SKM-1 treated with dmso at 0.1 percent for 144 hours (cell line): Measurements from ENCODE around the gene DISC1.
"Not testable (repeated sequence)": the region's sequence is repeated elsewhere in the genome, so short reads cannot be mapped to it uniquely, and the experiment has no call there.

Experiments
- DNase-seq: peaks from one replicate; lab custom pipeline; 2025; ENCODE audit not compliant: unreplicated experiment; lab: John Stamatoyannopoulos, UW

Gene DISC1

DNA sequence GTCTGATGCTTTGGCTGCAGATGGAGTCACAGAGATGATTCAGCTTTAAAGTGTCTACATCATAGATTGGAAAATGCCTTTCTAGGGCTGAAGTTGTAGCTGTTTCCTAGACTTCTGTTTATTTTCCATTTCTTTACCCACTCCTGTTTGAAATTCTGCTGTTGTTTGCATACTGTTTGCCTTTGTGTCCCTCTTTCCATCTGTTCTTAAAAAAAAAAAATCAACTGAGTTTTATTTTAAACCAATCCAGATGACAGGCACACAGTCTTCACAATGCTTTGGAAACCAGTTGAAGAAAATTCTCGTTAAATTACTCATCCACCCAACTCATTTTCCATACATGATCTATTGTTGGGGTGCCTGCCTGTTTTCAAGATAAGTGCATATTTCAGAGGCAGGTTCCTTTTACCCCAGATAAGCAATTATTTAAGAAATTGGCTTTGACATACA lies 245.9 kb downstream of the DISC1 start:
- no peak for DNase-seq

DNA sequence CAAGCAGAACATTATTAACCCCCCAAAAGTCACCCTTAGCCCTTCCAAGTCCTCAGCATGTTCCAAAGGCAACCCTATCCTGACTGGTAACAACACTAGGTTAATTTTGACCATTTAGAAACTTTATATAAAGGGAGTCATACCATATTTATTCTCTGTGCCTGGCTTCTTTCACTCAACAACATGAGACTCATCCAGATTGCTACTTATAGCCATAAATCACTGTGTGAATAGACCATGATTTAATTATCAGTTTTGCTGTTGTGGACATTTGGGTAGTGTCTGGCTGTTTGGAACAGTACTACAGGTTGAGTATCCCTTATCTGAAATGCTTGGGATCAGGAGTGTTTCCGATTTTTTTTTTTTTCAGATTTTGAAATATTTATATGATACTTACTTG lies 252.1 kb downstream of the DISC1 start:
- no peak for DNase-seq

DNA sequence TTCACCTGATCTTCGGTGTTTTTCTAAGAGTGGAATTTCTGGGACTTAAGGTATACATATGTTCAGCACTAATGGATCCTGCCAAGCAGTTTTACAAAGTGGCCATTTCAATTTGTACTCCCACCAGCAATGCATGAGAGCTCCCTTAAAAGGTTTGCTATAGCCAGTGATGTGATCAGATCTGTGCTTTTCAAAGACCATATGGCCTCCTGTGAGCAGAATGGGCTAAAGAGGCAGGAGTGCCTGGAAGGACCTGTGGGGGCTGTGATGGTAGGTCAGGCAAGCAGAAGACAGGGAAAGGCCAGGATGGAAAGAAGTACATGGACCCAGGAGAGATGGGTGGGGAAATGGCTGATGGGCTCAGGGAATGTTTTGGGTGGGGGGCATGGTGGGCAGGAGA lies 252.7 kb downstream of the DISC1 start:
- no peak for DNase-seq

DNA sequence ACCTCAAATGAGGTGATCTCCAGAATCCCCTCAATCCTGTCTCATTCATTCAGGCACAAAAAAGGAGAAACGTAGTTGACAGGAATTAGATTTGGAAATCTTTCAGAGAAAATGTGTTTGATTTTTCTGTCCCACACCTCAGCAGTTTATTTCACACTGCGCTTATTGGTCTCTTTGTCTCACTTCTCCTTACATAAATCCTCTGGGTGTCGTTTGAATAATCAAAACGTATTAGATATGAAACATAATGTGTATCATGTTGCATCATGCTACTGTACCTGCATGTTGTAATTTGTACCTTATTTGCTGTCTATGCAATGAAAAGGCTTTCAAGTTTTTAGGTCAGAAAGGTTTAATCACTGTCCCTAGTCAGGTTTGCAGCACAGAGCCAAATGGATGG lies 255.7 kb downstream of the DISC1 start:
- DNase-seq, result no peak

DNA sequence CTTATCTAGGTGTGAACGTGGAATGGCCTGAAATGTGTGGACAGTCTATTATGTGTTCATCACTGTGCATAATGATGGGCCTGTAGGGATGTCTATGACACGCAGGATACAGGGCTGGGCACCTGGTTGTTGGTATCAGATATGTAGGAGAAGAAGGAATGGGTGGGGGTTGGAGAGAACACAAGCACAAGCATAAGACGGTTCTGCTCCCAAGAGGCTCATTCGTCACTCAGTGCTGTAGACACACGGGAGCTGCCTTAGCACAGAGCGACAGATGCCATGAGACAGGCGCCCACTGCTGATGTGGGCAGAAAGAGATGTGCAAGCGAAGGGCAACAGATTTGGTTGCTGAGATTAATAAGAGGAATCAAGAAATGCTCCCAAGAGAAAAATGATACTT lies 256.2 kb downstream of the DISC1 start:
- DNase-seq, result no peak

DNA sequence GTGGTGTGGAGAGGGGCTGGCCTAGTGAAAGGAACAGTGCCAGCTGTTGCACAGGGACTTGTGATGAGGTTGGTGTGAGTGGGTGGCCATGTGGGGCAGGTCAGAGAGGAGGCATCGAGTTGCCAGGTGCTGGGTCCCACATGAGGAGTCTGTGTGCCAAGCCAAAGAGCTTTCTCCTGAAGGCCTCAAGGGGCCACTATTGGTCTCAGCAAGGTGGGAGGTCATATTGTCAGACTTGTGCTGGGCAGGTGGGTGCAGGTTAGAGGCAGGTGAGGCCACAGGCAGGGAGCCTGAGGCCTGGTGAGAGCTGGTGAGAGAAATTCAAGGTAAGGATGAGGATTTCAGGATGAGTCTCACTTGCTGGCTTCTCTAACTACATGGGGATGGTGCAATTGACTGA lies 256.8 kb downstream of the DISC1 start:
- no peak for DNase-seq

DNA sequence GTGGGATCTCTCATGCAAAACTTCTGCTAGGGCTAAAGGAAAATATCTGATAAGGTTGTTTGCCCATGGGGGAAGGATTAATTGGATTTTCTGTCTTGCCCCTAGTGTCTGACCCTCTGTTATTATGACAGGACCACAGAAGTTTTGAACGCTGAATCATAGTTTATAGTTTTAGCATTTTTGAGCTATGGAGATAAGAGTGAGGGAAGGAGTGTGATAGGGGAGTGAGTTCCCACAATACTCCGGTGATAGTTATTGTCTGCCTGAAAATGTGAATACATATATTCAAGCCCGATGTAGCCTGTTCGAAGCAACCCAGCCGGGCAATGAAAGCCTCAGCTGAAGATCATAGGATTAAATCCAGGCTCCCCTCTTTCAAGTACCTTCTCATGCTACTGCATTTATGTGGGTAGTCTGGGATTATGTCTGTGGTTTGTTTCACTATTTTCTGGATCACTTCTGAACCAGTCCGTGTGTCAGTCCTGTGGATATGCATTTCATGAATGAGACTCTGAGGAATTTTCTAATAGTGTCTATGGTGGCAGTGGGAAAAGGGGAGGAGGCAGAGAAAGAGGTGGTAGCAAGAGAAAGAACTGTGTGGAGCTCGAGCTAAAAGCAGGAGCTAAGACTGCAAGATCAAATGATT lies 258.7 kb downstream of the DISC1 start:
- DNase-seq, result no peak

DNA sequence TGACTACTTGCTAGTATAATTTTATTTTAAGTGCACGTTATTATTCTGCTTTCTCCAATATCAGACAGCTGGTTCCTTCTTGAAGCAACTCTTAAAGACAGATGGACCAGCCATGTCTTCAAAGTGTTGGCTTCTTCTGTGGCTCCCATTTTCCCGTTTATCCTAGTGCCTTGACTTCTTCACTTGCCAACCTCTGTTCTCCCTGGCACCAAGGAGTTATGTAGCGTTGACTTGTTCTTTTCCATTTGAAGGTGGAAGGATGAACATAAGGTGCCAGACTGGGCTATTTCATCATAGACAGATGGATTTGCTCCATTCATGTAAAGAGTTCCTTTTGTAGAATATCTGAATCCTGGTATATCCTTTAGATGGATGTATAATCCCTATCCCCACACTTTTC lies 260.6 kb downstream of the DISC1 start:
- DNase-seq, result no peak

DNA sequence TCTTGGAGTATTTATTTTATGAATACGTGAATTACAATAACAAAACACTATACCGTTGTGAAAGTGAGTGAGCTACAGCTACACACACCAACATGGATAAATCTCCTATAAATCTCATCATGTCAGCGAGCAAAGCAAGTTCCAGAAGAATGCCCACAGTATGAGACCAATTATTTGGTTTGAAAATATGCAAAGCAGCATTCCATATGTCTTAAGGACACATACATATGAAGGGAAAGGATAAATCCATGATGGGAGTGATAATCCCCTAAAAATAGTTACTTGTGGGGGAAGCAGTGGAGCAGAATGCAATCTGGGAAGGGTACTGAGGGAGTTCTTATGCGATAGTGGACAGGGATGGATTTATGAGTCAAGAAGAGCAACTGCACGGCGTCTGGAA lies 261.3 kb downstream of the DISC1 start:
- DNase-seq, result no peak

DNA sequence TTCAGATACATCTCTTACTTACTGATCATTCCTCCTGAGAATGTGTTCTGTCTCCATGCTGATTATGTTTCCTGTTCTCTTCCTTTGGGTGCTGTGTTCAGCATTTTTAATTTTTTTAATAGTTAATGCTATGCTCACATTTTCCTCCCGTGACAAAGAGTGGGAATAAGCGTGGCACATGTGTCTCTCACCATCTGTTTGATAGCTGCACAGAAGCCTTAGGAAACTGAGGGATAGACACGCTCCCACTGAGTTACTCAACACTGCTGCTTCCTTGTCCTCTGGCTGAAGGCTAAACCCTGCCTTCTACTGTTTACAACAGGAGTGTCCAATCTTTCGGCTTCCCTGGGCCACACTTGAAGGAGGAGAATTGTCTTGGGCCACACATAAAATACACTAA lies 264.2 kb downstream of the DISC1 start:
- DNase-seq, result no peak

DNA sequence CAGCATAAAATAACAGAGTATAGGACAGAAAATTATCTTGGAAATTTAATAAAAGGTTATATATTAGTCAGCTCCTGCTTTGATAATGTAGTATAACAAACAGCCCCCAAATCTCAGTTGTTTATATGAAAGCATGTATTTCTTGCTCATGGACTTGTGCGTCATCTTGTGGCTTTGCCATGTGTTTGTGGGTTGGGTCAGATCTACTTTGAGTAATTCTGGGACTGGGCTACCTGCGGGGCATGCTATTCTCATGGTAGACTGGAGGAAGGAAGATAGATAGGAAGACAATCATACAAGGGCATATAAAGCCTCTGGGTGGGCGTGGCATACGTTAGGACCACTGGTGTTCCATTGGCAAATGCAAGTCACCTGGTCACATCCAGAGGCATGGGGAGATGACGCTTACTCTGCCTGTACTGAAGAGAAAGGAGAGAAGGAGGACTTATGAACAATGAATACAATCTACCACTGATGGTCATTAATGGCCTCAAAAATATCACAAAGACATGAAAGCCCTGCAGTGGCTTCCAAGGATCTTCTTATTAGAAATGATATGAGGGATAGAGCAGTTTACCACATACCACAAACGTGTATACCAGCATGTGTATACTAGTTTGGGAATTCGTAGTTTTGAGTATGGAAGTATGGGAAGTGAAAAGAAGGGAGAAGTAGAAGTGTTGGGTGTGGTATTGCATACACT lies 267.0 kb downstream of the DISC1 start:
- DNase-seq, result no peak

DNA sequence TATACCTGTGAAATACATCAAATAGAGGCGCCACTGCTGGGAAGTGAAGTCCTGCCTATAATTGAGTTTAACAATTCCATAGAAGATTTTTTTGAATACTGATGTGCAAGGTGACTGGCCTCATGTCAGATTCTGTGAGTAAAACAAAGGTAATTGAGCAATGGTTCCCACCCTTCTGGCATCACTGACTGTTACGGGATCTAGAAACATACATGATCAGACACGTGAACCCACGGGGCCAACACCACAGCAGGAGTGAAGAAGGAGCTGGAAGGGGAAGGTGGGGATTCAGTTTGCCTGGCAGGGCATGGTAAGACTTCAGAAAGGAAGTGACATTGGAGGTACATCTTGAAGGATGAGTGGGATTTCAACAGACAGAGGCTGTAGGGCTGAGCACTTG lies 270.2 kb downstream of the DISC1 start:
- no peak for DNase-seq

DNA sequence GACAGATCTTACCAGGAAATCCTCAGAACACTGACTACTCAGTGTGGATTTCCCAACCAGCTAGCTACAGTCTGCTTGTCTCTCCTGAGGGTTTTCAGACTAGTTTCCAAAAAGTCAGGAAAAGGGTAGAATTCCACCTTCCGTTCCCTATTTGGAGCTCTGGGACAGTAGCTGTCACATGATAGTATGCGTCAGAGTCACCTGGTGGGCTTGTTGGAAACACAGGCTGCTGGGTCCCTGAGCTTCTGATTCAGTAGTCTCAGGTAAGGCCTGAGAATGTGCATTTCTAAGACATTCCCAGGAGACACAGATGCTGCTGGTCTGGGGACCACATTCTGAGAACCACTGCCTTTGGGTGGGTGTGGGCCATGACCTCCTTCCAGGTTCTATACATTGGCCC lies 272.5 kb downstream of the DISC1 start:
- no peak for DNase-seq

DNA sequence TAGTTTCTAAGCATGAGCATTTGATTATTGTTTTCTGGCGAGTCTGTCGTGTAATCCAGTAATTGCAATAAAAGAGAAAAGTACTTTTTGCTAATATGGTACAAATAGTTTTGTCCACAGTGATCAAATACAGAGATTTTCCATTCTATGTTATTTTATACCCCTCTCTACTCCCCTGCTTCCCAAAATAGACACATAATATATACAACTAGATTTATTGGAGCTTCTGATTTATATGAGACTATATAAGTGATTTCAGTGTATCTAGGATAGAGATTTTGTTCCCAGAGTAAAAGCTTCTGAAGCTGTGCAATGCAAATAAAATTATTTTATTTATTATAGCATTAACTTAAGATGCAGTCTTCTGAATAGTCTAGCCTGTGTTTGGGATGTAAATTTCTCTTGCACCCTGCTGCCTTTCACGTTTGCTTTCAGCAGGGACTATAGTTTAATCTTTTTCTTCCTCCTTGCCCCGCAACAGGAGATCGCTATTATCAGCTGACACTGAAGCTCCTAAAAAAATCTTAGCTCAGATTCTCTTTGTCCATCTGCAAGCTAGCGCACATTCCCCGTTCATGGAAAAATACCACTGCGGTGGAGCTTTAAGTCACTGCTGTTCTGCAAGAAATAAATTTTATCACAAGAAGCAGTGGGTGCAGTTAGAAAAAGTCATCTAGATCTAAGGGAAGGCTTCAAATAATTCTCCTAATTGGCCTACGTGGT lies 273.3 kb downstream of the DISC1 start:
- DNase-seq, result no peak

DNA sequence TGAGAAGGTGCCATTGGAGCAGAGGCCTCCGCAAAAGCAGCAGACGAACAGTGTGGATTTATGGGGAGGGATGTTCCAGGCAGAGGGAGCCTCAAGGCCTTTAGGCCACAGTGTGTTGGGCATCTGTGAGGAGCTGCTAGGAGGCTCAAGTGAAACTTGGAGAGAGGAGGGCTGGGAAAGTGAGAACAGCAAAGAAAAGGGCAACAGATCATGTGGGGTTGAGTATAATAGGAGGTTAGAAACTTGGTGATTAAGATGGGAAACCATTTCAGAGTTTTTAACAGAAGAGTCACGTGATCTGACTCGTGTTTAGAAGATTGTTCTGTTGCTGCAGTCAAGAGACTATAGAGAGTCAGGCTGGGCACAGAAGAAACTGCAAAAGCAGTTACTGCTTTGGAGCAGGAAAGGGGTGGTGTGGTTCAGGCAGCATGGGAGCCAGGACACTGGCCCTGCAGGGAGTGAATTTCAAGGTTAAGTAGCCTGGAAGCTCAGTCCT lies 277.0 kb downstream of the DISC1 start:
- DNase-seq, result no peak

DNA sequence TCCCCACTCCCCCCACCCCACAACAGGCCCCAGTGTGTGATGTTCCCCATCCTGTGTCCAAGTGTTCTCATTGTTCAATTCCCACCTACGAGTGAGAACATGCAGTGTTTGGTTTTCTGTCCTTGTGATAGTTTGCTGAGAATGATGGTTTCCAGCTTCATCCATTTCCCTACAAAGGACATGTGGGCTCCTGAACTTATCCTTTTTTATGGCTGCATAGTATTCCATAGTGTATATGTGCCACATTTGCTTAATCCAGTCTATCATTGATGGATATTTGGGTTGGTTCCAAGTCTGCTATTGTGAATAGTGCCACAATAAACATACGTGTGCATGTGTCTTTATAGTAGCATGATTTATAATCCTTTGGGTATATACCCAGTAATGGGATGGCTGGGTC lies 280.7 kb downstream of the DISC1 start:
- DNase-seq, result not testable (repeated sequence)

DNA sequence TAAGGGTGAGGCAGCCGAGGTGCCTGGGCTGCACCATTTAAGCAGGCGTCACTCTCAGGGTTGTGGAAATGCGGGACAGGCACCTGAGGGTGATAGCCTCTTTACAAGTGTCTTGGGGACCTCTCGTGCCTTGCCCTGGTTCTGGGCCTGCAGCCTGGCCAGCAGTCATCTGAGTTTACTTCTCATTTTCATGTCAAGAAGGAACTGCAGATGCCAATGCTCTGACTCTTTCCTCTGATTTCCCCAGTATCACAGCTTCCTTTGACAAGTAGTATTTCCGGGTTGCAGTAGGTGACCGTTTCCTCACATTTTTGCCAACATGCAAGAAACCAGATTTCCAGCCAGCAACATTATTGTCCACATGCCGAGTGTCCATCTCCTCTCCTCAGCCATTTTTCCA lies 286.9 kb downstream of the DISC1 start:
- no peak for DNase-seq

DNA sequence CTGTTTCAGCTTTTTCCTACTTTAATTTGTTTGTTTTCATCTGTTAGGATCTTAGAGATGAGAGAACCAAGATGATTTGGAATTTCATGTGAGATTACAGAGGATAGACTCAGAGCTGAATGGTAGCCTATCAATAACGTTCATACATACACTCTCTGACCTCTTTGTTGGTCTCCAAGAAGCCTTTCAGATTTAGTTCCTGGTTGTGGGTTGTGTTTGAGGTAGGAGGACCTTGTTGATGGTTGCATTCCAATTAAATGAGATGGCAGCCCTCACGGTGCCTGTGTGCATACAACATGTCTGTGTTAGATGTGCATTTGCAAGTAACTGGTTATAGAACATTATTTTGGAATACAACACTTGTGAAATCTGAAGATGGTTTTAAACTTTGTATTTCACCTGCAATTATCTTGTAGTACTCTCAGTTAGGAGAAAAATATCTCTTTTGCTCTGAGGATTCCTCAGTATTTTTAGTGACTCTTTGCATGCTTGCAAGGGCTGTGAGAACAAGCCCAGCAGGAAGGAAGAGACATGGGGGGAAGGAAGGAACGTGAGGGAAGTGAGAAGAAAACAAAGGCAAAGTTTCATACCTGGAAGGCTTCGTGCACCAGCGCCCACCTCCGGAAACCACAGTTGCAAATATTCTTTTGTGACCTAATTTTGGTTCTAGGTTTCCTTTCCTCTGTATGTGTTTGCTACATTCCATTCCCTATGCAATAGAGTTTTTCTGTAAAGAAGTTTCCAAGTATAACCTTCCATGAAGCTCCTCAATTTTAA lies 291.8 kb downstream of the DISC1 start:
- no peak for DNase-seq

DNA sequence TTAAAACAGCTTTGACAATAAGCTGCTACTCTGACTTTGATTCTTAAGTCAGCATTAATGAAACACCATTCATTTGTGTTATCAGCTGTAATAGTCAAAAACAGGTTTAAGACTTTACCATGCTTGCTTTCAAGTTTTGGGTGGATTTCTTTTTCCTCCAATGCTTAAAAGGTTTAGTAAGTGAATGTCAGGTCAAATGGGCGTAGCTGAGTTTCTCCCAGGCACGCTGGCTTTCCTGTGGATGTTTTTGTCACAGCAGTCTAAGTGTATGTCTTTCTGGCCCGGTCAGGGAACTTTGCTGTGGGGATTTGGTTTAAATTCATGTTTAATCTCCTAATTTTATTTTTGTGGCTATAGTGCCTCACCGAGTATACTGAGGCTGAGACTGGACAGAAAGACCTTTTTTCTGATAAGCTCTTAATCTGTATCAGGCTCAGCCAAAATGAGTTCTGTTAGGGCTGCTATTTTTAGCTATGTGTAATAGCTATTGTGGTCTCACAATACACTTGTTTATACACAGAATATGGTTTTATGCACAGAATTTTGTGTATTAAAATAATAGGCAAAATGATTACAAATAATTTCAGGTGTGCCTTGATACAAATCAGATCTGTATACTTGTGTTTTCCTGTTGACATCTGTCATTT lies 292.8 kb downstream of the DISC1 start:
- no peak for DNase-seq

DNA sequence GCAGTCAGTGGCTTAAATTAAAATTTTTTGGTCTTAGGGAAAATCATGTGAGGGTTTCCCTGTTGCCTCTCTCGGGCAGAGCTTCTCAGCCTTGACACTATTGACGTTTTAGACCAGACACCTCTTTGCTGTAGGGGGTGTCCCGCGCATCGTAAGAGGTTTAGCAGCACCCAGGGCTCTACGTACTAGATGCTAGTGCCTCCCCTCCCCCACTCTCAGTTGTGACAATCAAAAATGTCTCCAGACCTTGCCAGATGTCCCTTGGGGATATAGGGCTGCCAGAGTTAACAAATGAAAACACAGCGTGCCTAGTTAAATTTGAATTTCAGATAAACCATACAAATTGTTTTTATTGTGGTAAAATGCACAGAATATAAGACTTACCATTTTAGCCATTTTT lies 293.3 kb downstream of the DISC1 start:
- DNase-seq, result no peak
